Measurements from ENCODE around the gene CD55.

DNA sequence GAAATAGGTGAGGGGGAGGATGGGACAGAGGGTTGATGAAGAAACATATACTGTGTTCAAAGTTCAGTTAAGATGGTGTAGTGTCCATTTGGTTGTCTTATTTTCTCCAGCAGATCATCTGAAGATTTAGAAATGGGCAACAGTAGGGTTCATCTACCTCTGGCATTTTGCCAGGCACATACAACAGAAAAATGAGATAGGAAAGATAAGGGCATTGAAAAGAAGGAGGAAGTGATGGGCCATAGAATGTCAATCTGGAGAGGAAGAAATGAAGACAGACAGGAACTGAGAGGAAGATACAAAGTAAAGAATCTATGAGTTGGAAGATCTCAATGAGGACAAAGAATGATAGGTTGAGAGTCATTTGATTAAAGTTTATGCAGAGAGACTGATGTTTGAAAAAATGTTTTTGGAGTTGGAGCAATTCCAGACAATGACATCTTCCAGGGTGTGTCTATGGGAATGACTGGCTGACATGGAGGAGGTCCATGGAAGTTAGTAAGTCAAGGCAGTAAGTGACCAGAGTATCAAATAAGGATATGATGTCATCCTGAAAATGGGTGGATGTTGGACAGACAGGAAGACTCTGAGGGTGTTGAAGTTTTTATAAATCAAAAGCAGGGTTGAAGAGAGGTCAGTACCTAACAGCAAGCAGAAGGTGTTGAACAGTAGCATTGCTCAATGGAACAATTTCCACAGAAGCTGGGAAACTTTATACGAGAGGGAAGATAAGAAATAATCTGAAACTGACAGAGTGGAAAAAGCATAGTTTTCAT is 18.7 kb upstream of the CD55 start:
- TF ChIP-seq SP1 (IDR thresholded peaks at IDR 0.05) (no peak), ARNT (IDR thresholded peaks at IDR 0.05) (no peak), TARDBP (IDR thresholded peaks at IDR 0.05) (no peak), CTBP1 (IDR thresholded peaks at IDR 0.05; ENCODE audit: borderline replicate concordance) (no peak), FOXA1 (IDR thresholded peaks at IDR 0.05) (no peak), SUZ12 (IDR thresholded peaks at IDR 0.05) (no peak), FOXM1 (IDR thresholded peaks at IDR 0.05; ENCODE audit: borderline replicate concordance) (no peak), HDGF (IDR thresholded peaks at IDR 0.05; ENCODE audit: borderline replicate concordance) (no peak), NFRKB (IDR thresholded peaks at IDR 0.05) (no peak), FOXK2 (IDR thresholded peaks at IDR 0.05) (no peak), BHLHE40 (IDR thresholded peaks at IDR 0.05; ENCODE audit: borderline replicate concordance) (no peak)
- TF ChIP-seq, protein P1, sequence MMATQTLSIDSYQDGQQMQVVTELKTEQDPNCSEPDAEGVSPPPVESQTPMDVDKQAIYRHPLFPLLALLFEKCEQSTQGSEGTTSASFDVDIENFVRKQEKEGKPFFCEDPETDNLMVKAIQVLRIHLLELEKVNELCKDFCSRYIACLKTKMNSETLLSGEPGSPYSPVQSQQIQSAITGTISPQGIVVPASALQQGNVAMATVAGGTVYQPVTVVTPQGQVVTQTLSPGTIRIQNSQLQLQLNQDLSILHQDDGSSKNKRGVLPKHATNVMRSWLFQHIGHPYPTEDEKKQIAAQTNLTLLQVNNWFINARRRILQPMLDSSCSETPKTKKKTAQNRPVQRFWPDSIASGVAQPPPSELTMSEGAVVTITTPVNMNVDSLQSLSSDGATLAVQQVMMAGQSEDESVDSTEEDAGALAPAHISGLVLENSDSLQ (IDR thresholded peaks at IDR 0.05): no peak
